HG02852 (cell line): ENCODE measurements around the gene TRPM3.

Experiments
- ATAC-seq: cut with Tn5 transposase; IDR thresholded peaks from one replicate; pipeline ENCODE4 v1.9.1; 2021; ENCODE audit warnings: mild to moderate bottlenecking, moderate library complexity; ENCODE audit not compliant: unreplicated experiment

Gene TRPM3

GRCh38 chr9:70901746-70902145, 219.7 kb downstream of the TRPM3 start:
- no peak for ATAC-seq

- ATAC-seq = no peak
Measured at GRCh38 chr9:70901013-70901412, 220.4 kb downstream of the TRPM3 start.

DNA sequence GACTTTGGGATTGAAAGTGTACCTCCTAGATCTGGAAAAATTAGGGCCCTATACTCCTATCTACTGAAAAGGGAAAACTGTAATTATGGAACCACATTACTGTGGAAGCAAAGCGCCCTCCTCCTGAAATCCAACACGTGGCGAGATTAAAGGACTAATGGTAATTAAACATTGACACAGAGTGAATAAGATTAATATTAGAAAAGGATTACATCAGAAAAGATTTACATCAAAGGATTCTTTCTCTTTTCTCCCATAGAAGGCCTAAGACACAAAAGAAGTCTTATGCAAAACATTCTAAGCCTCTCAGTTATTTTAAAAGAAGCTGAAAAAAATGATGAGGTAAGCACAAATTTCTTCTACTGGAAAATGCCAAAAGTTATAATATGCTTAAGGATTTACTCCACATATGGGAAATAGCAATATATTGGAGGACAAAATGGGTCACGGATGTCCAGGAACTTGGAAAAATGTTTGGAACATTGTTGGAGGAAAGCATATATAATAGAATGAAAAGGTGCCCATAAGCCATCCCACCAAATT, 227.8 kb downstream of the TRPM3 start:
- no peak for ATAC-seq

- ATAC-seq = no peak
Measured at GRCh38 chr9:70888471-70888870, 232.9 kb downstream of the TRPM3 start.

- no peak for ATAC-seq
Measured at GRCh38 chr9:70887826-70888225, 233.6 kb downstream of the TRPM3 start.

GRCh38 chr9:70883963-70884793, 237.2 kb downstream of the TRPM3 start:
- no peak for ATAC-seq

DNA sequence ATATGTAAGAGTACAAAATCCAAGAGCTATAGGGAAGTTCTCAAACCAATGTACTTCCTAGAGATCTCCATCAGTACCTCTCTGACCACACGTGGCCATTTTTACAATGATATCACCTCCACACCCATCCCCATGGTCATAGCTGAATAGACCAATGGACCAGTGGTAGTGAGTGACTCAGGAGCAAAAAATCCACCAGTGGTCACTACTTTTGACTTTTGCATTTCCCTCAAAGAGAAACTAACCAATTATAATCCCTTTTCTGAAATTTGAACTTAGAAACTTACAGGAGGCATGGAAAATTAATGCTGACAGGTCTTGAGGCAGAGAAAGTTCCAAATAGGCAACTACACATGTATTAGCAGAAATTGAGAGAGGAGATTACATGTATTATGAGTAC, 238.4 kb downstream of the TRPM3 start:
- no peak for ATAC-seq

DNA sequence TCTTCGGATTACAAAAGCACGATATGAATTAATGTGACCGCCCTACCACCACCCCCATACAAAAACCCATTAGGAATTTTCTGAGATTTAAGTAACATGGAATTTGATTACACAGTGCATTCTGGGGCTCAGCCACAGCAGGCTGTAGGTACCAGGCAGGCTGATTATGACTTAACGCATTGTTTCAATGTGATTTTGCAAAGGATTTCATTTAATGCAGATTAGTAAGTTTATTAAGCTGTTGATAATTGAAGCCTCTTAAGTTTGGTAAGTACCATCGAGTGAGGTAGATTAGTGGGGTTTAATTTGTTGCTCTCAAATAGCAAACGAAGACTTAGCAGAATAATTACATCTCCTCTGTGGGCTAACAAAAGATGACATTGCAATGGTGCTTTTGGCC, 240.1 kb downstream of the TRPM3 start:
- no peak for ATAC-seq

- no peak for ATAC-seq
Measured at GRCh38 chr9:70880535-70880934, 240.9 kb downstream of the TRPM3 start.

DNA sequence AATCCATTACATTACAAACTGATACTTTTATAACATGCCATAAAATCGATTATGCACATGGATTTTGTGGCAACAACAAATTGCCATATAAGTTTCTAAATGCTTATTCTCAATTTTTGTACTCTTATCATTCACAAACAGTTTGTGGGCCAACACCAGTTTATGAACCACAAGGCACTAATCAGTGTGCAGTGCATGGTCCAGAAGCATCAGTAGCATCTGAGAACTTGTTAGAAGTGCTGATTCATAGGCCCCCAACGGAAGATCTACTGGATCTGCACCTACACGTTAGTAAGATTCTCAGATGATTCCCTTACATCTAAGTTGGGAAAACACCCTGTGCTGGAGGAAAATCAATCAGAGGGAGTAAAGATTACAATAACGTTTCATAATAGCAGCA, 242.8 kb downstream of the TRPM3 start:
- no peak for ATAC-seq

DNA sequence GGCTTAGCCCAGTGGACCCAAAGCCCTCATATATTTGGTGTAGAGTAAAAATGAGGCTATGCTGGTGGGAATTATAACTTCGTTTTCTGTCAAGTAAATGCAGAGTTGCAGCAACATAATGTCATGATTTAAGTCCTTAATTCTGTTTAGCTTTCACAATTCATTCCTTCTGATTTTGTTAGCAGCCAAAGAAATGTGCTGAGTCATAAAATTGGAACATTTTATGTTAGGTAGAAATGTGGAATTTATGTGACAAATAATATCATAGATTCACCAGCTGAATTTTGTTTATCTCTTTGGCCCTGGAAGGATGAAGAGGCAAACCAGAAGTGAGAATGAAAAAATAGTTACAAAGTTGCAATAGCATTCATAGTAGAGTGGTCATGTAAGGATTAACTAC, 247.0 kb downstream of the TRPM3 start:
- ATAC-seq = no peak

DNA sequence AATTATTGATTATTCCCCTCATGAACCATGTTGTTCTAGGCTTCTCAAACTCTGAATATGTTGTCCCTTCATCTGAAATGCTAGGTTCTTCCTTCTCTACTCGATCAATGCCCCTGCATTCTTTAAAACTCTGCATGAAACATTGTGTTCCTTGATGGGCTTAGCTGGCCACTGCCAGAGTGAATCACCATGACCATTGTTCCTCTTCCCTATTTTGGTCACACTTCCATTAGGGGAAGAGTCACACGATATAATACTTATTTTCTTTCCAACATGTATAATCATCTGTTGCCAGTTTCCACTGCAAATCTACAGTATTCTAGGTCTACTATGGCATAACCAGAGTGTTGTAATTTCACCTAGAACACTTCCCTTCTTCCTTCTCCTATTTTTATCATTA, 247.9 kb downstream of the TRPM3 start:
- no peak for ATAC-seq

- no peak for ATAC-seq
Measured at GRCh38 chr9:70868661-70869652, 252.5 kb downstream of the TRPM3 start.

DNA sequence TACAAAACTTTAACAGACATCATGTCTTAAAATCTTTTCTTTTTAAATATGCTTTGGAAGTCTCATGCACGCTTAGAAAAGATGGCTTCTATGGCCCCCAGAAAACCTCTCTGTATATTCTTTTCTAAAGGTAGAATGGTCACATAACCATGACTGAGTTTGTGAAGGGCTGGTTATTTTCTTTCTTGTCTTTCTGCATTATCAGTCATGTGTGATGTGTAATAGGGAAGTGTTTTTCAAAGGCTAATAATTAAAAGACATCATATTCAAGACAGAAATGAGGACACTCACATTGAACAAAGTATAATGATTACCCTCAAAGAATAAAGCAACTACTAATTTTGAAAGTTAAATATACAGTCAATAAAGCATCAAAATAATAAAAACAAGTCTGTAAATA, 253.4 kb downstream of the TRPM3 start:
- ATAC-seq = no peak

GRCh38 chr9:70865471-70865870, 255.9 kb downstream of the TRPM3 start:
- no peak for ATAC-seq

DNA sequence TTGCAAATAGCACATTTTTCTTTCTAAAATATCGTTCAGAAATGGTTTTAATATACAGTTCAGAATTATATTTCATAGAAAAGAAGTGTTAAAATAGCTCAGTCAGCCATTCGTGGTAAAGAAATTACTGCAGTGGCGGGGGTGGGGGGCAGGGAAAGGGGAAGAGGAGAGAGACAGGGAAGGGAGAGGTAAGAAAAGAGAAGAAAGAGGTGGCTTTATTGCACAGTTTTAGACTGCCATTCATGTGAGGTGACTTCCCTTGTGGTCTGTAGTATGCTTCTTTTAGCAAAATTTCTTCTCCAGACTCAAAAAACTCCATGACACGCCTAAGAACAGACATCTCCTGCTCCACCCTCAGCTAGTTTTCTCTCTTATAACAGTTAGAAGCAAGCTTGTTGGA, 259.6 kb downstream of the TRPM3 start:
- ATAC-seq = no peak

- no peak for ATAC-seq
Measured at GRCh38 chr9:70861376-70861775, 260.0 kb downstream of the TRPM3 start.

DNA sequence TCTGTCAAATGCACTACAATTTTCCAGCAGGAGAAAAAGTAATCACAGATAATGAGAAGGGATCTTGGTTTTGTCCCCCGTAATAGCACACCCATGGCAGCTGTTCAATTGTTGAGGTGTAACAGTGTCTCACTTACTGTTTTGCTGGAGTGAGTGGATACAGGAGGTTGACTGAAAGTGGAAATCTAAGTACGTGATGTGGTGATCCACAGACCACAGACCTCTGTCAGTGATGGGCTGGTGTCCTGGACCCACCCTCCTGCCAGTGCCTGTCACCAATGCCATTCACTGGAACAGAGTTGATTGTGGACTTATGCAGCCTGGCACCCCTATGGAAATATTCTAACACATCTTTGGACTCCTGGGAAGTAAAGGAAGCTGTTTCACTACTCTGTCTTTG, 261.7 kb downstream of the TRPM3 start:
- ATAC-seq = no peak

- no peak for ATAC-seq
Measured at GRCh38 chr9:70856411-70856810, 265.0 kb downstream of the TRPM3 start.

- ATAC-seq = no peak
Measured at GRCh38 chr9:70852711-70853240, 268.6 kb downstream of the TRPM3 start.

- ATAC-seq = no peak
Measured at GRCh38 chr9:70840266-70840665, 281.2 kb downstream of the TRPM3 start.
